GM18861 (cell line): ENCODE results near the gene TIFAB.
"Not testable (repeated sequence)": the region's sequence is repeated elsewhere in the genome, so short reads cannot be mapped to it uniquely, and the experiment has no call there.

Experiments
- ATAC-seq: cut with Tn5 transposase; IDR thresholded peaks from one replicate; pipeline ENCODE4 v1.9.1; 2021; ENCODE audit not compliant: unreplicated experiment

The TIFAB gene, protein sequence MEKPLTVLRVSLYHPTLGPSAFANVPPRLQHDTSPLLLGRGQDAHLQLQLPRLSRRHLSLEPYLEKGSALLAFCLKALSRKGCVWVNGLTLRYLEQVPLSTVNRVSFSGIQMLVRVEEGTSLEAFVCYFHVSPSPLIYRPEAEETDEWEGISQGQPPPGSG

DNA sequence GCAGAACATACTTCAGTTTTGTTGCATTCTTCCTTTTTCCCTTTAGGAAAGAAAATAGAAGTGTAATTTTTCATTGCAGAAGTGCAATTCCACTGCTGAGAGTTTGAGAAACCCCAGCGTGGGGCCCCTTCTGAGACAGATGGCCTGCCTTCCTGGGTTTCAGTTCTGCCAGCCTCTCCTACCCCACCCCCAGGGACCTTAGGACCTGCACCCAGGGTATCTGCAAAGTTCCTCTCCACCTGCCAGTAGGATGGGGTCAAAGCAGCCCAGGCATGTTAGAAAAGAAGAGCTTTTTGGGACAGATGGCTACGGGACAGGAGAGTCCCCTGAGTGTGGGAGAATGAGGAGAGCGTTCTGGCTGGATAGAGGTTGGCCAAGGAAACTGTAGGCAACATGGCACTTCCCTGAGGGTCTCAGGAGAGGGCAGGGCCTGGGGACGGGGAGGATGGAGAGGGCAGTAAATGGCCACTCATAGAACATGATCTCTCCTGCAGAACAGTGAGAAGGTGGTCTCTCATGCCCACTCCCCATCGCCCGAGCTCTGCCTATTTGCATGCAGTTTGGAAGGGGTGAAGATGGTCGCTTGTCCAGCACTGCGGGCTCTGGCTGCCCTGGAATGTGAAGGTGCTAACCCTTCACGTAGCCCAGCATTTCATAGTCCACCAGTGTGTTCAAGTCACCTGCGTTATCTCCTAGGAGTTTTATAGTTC lies at the start of gene TIFAB:
TIFAB (minus strand) TSS at position 31 of the 710 bp plus-strand sequence. CDS start 2,412 bp downstream, outside the sequence.
- no peak for ATAC-seq

- no peak for ATAC-seq
Measured at GRCh38 chr5:135498637-135498995, 46.5 kb upstream of the TIFAB start.

GRCh38 chr5:135497971-135498636 lies 46.0 kb upstream of the TIFAB start:
- no peak for ATAC-seq

DNA sequence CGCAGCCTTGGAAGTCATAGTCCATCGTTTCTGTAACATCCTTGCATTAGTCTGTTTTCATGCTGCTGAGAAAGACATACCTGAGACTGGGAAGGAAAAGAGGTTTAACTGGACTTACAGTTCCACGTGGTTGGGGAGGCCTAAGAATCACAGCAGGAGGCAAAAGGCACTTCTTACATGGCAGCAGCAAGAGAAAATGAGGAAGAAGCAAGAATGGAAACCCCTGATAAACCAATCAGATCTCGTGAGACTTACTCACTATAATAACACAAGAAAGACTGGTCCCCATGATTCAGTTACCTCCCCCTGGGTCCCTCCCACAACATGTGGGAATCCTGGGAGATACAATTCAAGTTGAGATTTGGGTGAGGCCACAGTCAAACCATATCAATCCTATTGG lies 43.4 kb upstream of the TIFAB start:
- ATAC-seq, result not testable (repeated sequence)

- ATAC-seq, result no peak
Measured at GRCh38 chr5:135494196-135494595, 42.0 kb upstream of the TIFAB start.

DNA sequence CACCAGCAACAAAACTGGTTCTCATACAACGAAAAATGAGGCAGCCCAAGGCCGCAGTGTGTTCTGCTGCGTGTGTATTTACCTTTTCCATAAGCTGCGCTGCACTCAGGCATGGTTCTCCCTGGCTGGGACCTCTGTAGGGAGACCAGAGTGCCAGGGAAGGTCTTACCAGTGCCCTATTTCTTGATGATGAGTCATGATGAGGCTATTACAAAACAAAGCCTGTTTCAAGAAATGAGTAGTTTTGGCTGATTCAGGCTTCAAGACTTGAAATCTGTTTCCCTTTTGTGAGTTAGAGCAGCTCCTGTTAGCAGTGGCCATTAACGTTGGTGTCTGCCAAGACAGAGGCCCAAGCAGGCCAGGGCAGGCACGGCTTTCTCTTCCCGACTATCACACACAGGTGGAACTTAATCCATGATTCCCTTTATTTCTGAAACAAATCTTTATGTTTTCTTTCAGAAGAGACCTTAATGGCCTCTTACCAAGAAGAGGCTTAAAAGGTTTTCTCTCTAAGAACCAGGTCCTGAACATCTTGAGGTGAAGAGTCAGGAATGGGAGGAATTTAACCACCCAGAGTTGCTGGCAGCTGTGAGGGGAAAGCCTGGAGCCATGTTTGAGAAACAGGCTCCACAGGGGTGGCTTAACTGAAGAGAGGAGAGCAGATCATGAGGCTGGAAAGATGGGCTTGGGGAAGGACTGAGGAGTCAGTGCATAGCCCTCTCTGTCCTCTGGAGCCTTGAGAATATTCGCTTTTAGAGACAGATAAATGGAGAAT lies 41.4 kb upstream of the TIFAB start:
- ATAC-seq, result no peak

DNA sequence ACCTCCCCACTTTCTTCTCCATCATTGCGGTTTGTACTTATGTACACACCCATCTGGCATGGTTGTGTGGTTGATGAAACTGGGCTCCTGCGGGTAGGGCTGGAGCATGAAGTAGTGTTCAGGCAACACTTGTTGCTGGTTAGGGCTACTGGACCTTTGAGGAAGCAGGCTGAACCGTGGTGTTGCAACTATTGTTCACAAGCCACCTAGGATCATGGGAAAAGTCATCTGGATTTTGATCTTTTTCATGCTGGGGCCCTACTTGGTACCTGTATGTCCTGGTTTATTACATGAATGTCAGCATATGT lies 40.1 kb upstream of the TIFAB start:
- no peak for ATAC-seq

GRCh38 chr5:135491552-135492318 lies 39.6 kb upstream of the TIFAB start:
- ATAC-seq, result no peak

DNA sequence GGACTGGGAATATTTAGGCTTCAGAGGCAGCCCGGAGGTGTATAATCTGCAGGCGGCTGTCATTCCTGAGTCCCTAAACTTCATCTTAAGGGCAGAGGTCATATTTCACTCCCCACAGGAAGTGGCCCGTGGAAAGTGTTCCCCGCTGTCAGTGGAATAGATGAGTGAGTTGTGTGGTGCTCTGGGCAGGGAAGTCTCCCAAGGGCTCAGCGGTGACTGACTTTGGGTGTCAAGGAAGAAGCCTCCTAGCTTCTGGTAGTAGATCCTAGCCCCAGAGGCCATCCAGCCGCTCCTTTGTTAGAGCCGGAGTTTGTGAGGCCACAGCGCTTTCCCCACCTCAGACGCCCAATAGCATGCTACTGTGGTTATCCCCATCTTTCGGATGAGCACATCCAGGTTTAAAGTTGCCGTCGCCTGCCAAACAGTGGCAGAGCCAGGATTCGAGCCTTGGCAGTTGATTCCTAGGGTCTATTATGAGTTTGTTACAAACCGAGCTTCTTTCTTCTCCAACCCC lies 38.9 kb upstream of the TIFAB start:
- ATAC-seq, result no peak

- ATAC-seq, result no peak
Measured at GRCh38 chr5:135490245-135491037, 38.3 kb upstream of the TIFAB start.

DNA sequence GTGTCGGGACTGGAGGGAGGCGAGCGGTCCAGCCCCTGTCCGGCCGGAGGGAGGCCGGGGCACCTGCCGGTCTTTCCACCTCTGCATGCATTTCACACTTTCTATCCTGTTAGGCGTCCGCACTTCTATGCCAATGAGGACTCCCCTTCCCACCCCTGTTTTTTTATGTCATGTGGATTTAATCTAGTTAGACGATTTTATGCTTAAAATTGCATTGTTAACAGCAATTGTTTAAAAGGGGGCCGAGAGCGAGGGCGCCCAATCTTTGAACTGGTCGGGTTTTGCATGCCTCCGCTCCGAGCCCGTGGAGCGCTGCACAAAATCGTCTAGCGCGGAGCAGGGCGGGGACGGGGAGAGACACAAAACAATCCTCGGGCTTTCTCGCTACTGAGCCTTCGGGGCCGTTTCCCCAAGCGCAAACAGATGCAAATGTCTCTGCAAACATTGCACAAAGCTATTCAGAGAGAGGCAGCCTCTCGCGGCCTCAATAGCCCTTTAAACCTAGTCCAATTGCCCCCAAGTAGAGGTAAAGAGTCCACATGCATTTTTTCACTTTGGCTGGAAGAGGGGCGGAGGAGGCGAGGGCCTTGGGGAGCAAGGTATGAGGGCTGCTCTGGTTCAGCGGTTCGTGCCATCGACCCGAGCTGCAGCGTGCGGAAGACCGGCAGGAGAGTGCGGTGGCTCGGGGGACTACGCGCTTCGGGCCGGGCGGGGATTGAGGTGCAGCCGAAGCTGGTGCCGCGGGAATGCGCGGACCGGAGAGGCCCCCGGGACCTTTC lies 37.5 kb upstream of the TIFAB start:
- no peak for ATAC-seq

DNA sequence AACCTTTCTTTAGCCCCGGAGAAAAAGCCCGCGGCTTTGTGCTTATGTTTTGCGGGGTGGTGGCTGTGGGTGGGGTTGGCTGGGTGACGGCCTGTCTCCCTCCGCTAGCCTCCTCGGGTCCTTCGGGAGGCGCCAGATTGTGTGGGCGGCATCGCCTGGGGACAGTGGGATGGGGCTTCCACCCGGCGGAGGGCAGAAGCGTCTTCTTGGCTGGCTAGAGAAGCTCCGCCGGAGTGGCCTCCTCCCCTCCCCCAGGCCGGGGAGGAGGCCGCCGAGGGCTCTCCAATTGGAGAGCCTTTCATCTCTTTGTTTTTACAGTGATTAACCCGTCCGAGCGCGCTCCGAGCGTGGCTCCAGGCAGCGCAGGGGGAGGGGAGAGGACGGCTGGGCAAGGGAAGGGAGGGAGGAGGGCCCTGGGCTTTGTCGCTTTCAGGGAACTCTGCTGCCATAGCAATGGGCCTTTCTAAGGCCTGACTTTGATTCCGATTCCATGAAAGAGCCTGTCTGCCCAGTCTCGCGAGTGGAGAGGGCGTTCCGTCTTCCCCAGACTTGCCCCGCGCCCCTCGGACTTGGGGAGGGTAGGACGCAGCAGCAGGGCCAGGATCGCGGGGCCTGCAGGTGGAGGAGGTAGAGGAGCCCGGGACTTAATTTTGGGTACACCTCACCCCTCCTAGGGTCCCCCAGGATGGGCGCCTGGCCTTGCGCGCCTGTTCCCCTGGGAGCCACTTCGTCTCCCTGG lies 36.7 kb upstream of the TIFAB start:
- ATAC-seq, result no peak

- ATAC-seq, result no peak
Measured at GRCh38 chr5:135487839-135488514, 35.8 kb upstream of the TIFAB start.

DNA sequence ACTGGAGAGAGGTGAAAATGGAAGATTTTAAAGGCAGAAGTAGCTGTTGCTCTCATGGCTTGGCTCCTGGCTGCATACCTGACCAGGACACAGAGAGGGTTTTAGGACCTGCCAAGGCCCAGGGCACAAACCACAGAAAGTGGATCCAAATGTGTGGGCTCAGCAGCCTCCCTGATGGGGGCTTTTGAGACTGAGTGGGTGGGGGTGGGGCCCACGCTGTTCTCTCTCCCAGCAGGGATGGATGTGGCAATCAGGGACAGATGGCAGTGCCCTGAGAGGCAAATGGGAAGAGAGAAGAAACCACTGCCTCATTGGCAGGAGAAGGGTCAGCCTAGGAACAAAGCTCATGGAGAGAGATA lies 34.9 kb upstream of the TIFAB start:
- ATAC-seq, result no peak

GRCh38 chr5:135486131-135487036 lies 34.2 kb upstream of the TIFAB start:
- ATAC-seq, result no peak

DNA sequence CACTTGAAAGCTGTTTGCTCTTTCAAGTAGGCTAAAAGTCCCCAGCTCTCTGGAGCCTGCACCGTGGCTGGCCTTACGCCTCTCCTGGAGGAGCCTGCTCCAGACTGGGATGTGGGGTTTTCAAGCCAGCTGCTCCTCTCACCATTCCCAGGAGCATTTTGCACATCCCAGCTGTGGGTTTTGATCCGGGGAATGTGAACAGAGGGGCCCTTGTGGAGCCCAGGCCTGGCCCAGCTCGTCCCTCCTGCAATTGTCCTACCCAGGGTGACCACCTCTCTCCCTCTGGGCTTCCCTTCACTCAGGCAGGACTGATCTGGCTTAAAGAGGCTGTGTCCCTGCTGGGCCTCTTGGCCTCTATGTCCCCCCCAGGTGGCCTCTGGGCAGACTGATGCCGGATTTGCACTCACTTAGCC lies 32.5 kb upstream of the TIFAB start:
- ATAC-seq, result no peak

DNA sequence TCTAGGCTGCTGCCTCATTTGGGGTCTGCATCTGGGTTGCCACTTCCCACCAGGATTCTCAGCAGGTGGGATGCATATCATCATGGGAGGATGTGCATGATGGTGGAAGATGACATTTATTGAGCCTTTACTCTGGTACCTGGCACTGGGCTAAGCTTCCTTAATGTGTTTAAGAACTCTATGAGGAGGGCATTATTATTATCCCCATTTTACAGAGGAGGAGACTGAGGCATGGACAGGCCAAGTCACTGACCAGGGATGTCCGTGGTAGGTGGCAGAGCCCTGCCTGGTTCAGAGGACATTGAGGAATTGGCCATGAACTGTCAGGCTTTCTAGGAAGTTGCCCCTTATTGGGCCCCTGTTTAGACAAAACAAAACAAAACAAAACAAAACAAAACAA lies 31.1 kb upstream of the TIFAB start:
- no peak for ATAC-seq
